HepG2 (cell line): ENCODE results near the gene MYH3. TPM values are rescaled to one million over a fixed set of nuclear protein-coding genes. Genes with fewer than 3 reads are reported as not detected.

Experiments
- ATAC-seq: fragments of 200-7000 bp; cut with Tn5 transposase; 3 replicates; pipeline ENCODE4 v1.9.1; 2020; ENCODE audit warnings: mild to moderate bottlenecking, moderate library complexity
- BruUV-seq: library from RNA; stranded (reverse); fragments of 400-500 nt; replicated peaks from 2 replicates; lab custom pipeline; 2021; lab: Mats Ljungman, UMichigan
- CTCF ChIA-PET: fragments of 300-600 bp; formaldehyde crosslinking; extraction: SDS; loops from one replicate; lab custom pipeline; 2021; ENCODE audit warnings: low total read pairs, inconsistent platforms, low intra/inter-chr PET ratio; lab: Yijun Ruan, JAX
- POLR2A ChIA-PET: fragments of 350-600 bp; sonication (Branson Sonifier 250); formaldehyde crosslinking; loops from one replicate; lab custom pipeline; 2020; ENCODE audit warnings: antibody characterized with exemption, inconsistent platforms; lab: Yijun Ruan, JAX
- DNase-seq: peaks from one replicate; pipeline ENCODE4 v3.0.0-alpha.2; 2015; ENCODE audit warnings: low spot score
- FAIRE-seq: peaks from 3 replicates; lab custom pipeline; 2011; peaks lifted over from hg19 to GRCh38; lab: Jason Lieb, UNC
- H2AFZ ChIP-seq: one replicate; pipeline ENCODE4 v1.6.1; 2011; ENCODE audit warnings: low read length, inconsistent platforms
- H3K27ac ChIP-seq: fragments of 300-600 bp; 3 replicates; pipeline ENCODE4 v1.8.0; 2011; ENCODE audit warnings: mixed run types, mild to moderate bottlenecking, mixed read lengths, low read length, inconsistent platforms; ENCODE audit not compliant: insufficient read depth; ENCODE audit errors: extremely low read length
- H3K27me3 ChIP-seq, 2 experiments: fragments of 200-600 bp in 1 of 2; 2 replicates in 1 of 2; 3 replicates in 1 of 2; pipeline versions ENCODE4 v1.6.0 to v1.8.0; 2011; ENCODE audit warnings: low read length in 2 of 2, mild to moderate bottlenecking in 2 of 2, moderate library complexity in 2 of 2, inconsistent platforms in 1 of 2; ENCODE audit not compliant: insufficient read depth in 2 of 2, control insufficient read depth in 1 of 2
- H3K36me3 ChIP-seq, 2 experiments: fragments of 200-600 bp in 1 of 2; replicated peaks in 1 of 2; 2 replicates in 1 of 2; 3 replicates in 1 of 2; pipeline versions ENCODE4 v1.5.1 to v1.8.0; 2011; ENCODE audit warnings: low read length in 2 of 2, inconsistent platforms in 1 of 2; ENCODE audit not compliant: insufficient read depth in 2 of 2, control insufficient read depth in 1 of 2
- H3K4me1 ChIP-seq: 2 replicates; pipeline ENCODE4 v1.5.1; 2012; ENCODE audit warnings: low read length, inconsistent platforms; ENCODE audit not compliant: insufficient read depth
- H3K4me2 ChIP-seq: 2 replicates; pipeline ENCODE4 v1.6.0; 2011; ENCODE audit warnings: low read depth, low read length, inconsistent platforms
- H3K4me3 ChIP-seq, 3 experiments: fragments of 200-600 bp in 1 of 3; sonication (generic), shearing (Covaris generic) in 1 of 3; replicated peaks in 1 of 3; 2 replicates each; pipeline ENCODE4 v1.5.1; 2011 to 2016; ENCODE audit warnings: low read length in 3 of 3, inconsistent platforms in 2 of 3, low read depth in 2 of 3, mild to moderate bottlenecking in 2 of 3, control low read depth in 1 of 3, mixed read lengths in 1 of 3; ENCODE audit not compliant: insufficient read depth in 1 of 3
- H3K79me2 ChIP-seq: one replicate; pipeline ENCODE4 v1.6.1; 2011; ENCODE audit warnings: low read length, inconsistent platforms; ENCODE audit not compliant: insufficient read depth
- H3K9ac ChIP-seq: 2 replicates; pipeline ENCODE4 v1.6.0; 2011; ENCODE audit warnings: mild to moderate bottlenecking, low read depth, low read length, inconsistent platforms; ENCODE audit not compliant: insufficient read depth
- H3K9me3 ChIP-seq: 2 replicates; pipeline ENCODE4 v1.5.1; 2012; ENCODE audit warnings: mild to moderate bottlenecking, low read length
- H4K20me1 ChIP-seq: 2 replicates; pipeline ENCODE4 v1.6.0; 2011; ENCODE audit warnings: inconsistent platforms, mild to moderate bottlenecking, low read length, moderate library complexity; ENCODE audit not compliant: insufficient read depth
- BHLHE40 ChIP-seq: IDR thresholded peaks from 2 replicates; pipeline ENCODE4 v1.6.1; 2011; ENCODE audit warnings: low read length, improper control_type of control experiment
- GLMP ChIP-seq: sonication (generic); formaldehyde crosslinking; IDR thresholded peaks from 2 replicates; pipeline ENCODE4 v1.9.0; 2021; ENCODE audit warnings: missing genetic modification reagents, mild to moderate bottlenecking, borderline replicate concordance
- NFIB ChIP-seq: sonication (generic); formaldehyde crosslinking; IDR thresholded peaks from 2 replicates; pipeline ENCODE4 v1.9.0; 2021; ENCODE audit warnings: missing genetic modification reagents, mild to moderate bottlenecking, borderline replicate concordance
- SRSF4 ChIP-seq: fragments of 200-400 bp; formaldehyde crosslinking; IDR thresholded peaks from one replicate; pipeline ENCODE4 v1.6.1; 2018; ENCODE audit warnings: mild to moderate bottlenecking, low read depth, low read length, moderate library complexity; ENCODE audit not compliant: poor library complexity, severe bottlenecking
- TMF1 ChIP-seq: sonication (generic); formaldehyde crosslinking; IDR thresholded peaks from 2 replicates; pipeline ENCODE4 v1.8.1; 2022; ENCODE audit warnings: low read depth, missing genetic modification reagents
- ZNF12 ChIP-seq: sonication (generic); formaldehyde crosslinking; IDR thresholded peaks from 2 replicates; pipeline ENCODE4 v1.5.0; 2020; ENCODE audit warnings: missing genetic modification reagents
- ZNF143 ChIP-seq: sonication (generic); formaldehyde crosslinking; IDR thresholded peaks from 2 replicates; pipeline ENCODE4 v1.4.0; 2020; ENCODE audit warnings: missing genetic modification reagents
- ZNF280B ChIP-seq: sonication (generic); formaldehyde crosslinking; IDR thresholded peaks from 2 replicates; pipeline ENCODE4 v1.5.0; 2020; ENCODE audit warnings: missing genetic modification reagents, mild to moderate bottlenecking, borderline replicate concordance
- ZNF777 ChIP-seq: sonication (generic); formaldehyde crosslinking; IDR thresholded peaks from 2 replicates; pipeline ENCODE4 v1.4.0; 2020; ENCODE audit warnings: missing genetic modification reagents
- ZNF883 ChIP-seq: sonication (generic); formaldehyde crosslinking; IDR thresholded peaks from 2 replicates; pipeline ENCODE4 v1.5.1; 2020; ENCODE audit warnings: mild to moderate bottlenecking, missing genetic modification reagents; ENCODE audit errors: not compliant biosample characterization
- ZUFSP ChIP-seq: sonication (generic); formaldehyde crosslinking; IDR thresholded peaks from 2 replicates; pipeline ENCODE4 v1.9.0; 2021; ENCODE audit warnings: missing genetic modification reagents, mild to moderate bottlenecking, borderline replicate concordance
- WGBS: methylation state at CpG from one replicate; pipeline ENCODE4 v1.1.6; 2017; ENCODE audit warnings: low lambda C conversion rate; 5-methylcytosine and 5-hydroxymethylcytosine counted together
- in situ Hi-C: cut with HindIII; loops from 2 replicates; pipeline ENCODE4 v1.10.0; 2017; ENCODE audit warnings: low pct_unique_long_range_greater_than_20kb; ENCODE audit not compliant: extremely low pct_ligation_motif_present
- intact Hi-C: fragments of 100-400 bp; cut with micrococcal nuclease; formaldehyde crosslinking; loops from one replicate; pipeline ENCODE4 v1.10.0; 2022; ENCODE audit not compliant: unreplicated experiment
- polyA plus RNA-seq, 8 experiments: library from polyadenylated mRNA; depleted of rRNA in 3 of 8; stranded (reverse) in 7 of 8; unstranded in 1 of 8; fragments of >200 nt; fragmentation: Illumina TruSeq in 4 of 8; extraction: Trizol in 4 of 8; gene quantifications; 2 replicates each; pipeline versions ENCODE4 v1.2.1 to v1.2.3, GENCODE V29; 2011 to 2016; ENCODE audit warnings: low read depth in 4 of 8, missing spikeins in 1 of 8, mixed read lengths in 1 of 8; ENCODE audit not compliant: insufficient read depth in 1 of 8
- total RNA-seq, 5 experiments: library from RNA; depleted of rRNA; stranded (reverse); fragments of >200 nt; fragmentation: Illumina TruSeq; extraction: Trizol; gene quantifications; 2 replicates each; pipeline ENCODE4 v1.2.3, GENCODE V29; 2016; ENCODE audit warnings: low read depth in 1 of 5
- TF ChIP-seq, protein P1 (sequence below): sonication (generic); formaldehyde crosslinking; IDR thresholded peaks from 2 replicates; pipeline ENCODE4 v1.4.0; 2020; ENCODE audit warnings: missing genetic modification reagents
- TF ChIP-seq, protein P2 (sequence below): fragments of 450-650 bp; IDR thresholded peaks from 2 replicates; pipeline ENCODE4 v1.6.1; 2017
- TF ChIP-seq, protein P3 (sequence below): sonication (generic); formaldehyde crosslinking; IDR thresholded peaks from 2 replicates; pipeline ENCODE4 v1.8.0; 2023; ENCODE audit warnings: mild to moderate bottlenecking, missing genetic modification reagents

The MYH3 gene
- total and polyA plus RNA-seq, 2 of the 13 experiments (the other 11 are each of a cell fraction or from before 2014, with no cell fraction given) = 2.5 to 4.5 TPM

GRCh38 chr17:10583834-10584233, 73.3 kb downstream of the MYH3 start:
- H3K9ac ChIP-seq = no peak overlapping the region
- H3K27ac ChIP-seq = no peak overlapping the region
- CTCF ChIA-PET = no interaction called here
- BruUV-seq = no TSS peak
- no peak overlapping the region for H2AFZ ChIP-seq
- no peak overlapping the region for H3K4me3 ChIP-seq
- no peak overlapping the region for H3K4me2 ChIP-seq
- no peaks in the 10 kb centered on the region for H3K79me2 ChIP-seq
- intact Hi-C loops = no loop called here
- no peaks in the 10 kb centered on the region for H3K36me3 ChIP-seq
- FAIRE-seq = no peak
- TF ChIP-seq, protein P1, sequence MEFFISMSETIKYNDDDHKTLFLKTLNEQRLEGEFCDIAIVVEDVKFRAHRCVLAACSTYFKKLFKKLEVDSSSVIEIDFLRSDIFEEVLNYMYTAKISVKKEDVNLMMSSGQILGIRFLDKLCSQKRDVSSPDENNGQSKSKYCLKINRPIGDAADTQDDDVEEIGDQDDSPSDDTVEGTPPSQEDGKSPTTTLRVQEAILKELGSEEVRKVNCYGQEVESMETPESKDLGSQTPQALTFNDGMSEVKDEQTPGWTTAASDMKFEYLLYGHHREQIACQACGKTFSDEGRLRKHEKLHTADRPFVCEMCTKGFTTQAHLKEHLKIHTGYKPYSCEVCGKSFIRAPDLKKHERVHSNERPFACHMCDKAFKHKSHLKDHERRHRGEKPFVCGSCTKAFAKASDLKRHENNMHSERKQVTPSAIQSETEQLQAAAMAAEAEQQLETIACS (CRISPR knock-in tag) = no peak
- TF ChIP-seq ZNF143 (CRISPR knock-in tag) (no peak), GLMP (CRISPR knock-in tag) (no peak), TMF1 (no peak), NFIB (no peak), SRSF4 (no peak), ZNF883 (no peak), ZNF12 (no peak), ZNF777 (CRISPR knock-in tag) (no peak), ZUFSP (CRISPR knock-in tag) (no peak), ZNF280B (no peak), BHLHE40 (no peak)
- TF ChIP-seq, protein P2, sequence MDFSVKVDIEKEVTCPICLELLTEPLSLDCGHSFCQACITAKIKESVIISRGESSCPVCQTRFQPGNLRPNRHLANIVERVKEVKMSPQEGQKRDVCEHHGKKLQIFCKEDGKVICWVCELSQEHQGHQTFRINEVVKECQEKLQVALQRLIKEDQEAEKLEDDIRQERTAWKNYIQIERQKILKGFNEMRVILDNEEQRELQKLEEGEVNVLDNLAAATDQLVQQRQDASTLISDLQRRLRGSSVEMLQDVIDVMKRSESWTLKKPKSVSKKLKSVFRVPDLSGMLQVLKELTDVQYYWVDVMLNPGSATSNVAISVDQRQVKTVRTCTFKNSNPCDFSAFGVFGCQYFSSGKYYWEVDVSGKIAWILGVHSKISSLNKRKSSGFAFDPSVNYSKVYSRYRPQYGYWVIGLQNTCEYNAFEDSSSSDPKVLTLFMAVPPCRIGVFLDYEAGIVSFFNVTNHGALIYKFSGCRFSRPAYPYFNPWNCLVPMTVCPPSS = no peak
- TF ChIP-seq, protein P3, sequence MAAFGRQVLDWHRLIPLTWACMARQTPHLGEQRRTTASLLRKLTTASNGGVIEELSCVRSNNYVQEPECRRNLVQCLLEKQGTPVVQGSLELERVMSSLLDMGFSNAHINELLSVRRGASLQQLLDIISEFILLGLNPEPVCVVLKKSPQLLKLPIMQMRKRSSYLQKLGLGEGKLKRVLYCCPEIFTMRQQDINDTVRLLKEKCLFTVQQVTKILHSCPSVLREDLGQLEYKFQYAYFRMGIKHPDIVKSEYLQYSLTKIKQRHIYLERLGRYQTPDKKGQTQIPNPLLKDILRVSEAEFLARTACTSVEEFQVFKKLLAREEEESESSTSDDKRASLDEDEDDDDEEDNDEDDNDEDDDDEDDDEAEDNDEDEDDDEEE (CRISPR knock-in tag) = no peak
- TF ChIP-seq, all 625 proteins: peak for 0
- Histone ChIP-seq H3K4me1 (no peaks in the 10 kb centered on the region), H4K20me1 (no peaks in the 10 kb centered on the region), H3K27me3 (peaks cover 1 to 16% of the 10 kb centered on the region in 2 experiments; a peak in 3 of 5 replicates), H3K9me3 (no peaks in the 10 kb centered on the region)
- in situ Hi-C loops = no loop called here
- ATAC-seq = no peak
- POLR2A ChIA-PET = no interaction called here
- no peak for DNase-seq
- WGBS = 0% methylated on average over 4 of the region's 4 CpGs
